Transverse colon (tissue), 4 donors: ENCODE data around the gene MPST. TPM values are rescaled to one million over a fixed set of nuclear protein-coding genes. Genes with fewer than 3 reads are reported as not detected.

ENCODE experiments used
- DNase-seq: peaks from one replicate; pipeline ENCODE4 v3.0.0-alpha.2; 2019
- H3K27ac ChIP-seq, 4 donors: fragments of 200-600 bp; sonication (generic); 2 replicates each; pipeline ENCODE4 v1.5.1; 2016 to 2018; ENCODE audit warnings: inconsistent platforms in 4 of 4
- H3K27me3 ChIP-seq: fragments of 200-600 bp; sonication (generic); 2 replicates; pipeline ENCODE4 v1.5.1; 2017; ENCODE audit warnings: inconsistent platforms
- H3K36me3 ChIP-seq, 4 donors: fragments of 200-600 bp; sonication (generic); 2 replicates each; pipeline ENCODE4 v1.5.1; 2017 to 2019; ENCODE audit warnings: inconsistent platforms in 4 of 4
- H3K4me1 ChIP-seq, 4 donors: fragments of 200-600 bp; sonication (generic); 2 replicates each; pipeline ENCODE4 v1.5.1; 2017 to 2020; ENCODE audit warnings: inconsistent platforms in 4 of 4
- H3K4me3 ChIP-seq, 4 donors: fragments of 200-600 bp; sonication (generic); 1 replicate in 1 of 4; 2 replicates in 3 of 4; pipeline versions ENCODE4 v1.5.1 to v1.6.1; 2017 to 2019; ENCODE audit warnings: inconsistent platforms in 4 of 4
- H3K9me3 ChIP-seq, 2 donors: fragments of 200-600 bp; sonication (generic); 2 replicates each; pipeline ENCODE4 v1.5.1; 2017 to 2019; ENCODE audit warnings: inconsistent platforms in 2 of 2
- EP300 ChIP-seq: sonication (generic); formaldehyde crosslinking; IDR thresholded peaks from one replicate; pipeline ENCODE4 v1.6.1; 2017; ENCODE audit warnings: antibody characterized with exemption, low read depth
- POLR2A ChIP-seq: fragments of 450-650 bp; IDR thresholded peaks from one replicate; pipeline ENCODE4 v1.6.1; 2016; ENCODE audit warnings: antibody characterized with exemption, mild to moderate bottlenecking, moderate library complexity
- POLR2AphosphoS5 ChIP-seq, 3 donors: sonication (generic); formaldehyde crosslinking; IDR thresholded peaks; one replicate each; pipeline ENCODE4 v1.6.1; 2016; ENCODE audit warnings: antibody characterized with exemption in 3 of 3
- WGBS, 2 donors: methylation state at CpG; one replicate each; pipeline ENCODE4 v1.1.5; 2018; ENCODE audit warnings: low coverage in 1 of 2; 5-methylcytosine and 5-hydroxymethylcytosine counted together
- in situ Hi-C, 4 donors: fragments of 200-750 bp; cut with MboI; loops; one replicate each; pipeline versions ENCODE4 v1.15.0 to v1.15.1; 2017; ENCODE audit warnings: low sequenced_read_pairs in 3 of 4, low pct_ligation_motif_present in 1 of 4, low pct_unique_long_range_greater_than_20kb in 1 of 4
- intact Hi-C: fragments of 100-400 bp; cut with DNase I; formaldehyde crosslinking; loops from one replicate; pipeline ENCODE4 v1.15.1; 2023; ENCODE audit warnings: low total_unique reads
- total RNA-seq, 4 donors: library from RNA; depleted of rRNA; stranded (reverse); fragments of >200 nt; gene quantifications; one replicate each; pipeline ENCODE4 v1.1.0, GENCODE V29; 2016
- TF ChIP-seq, protein P1 (sequence below), 5 experiments: fragments of 200-600 bp in 3 of 5; fragments of 450-650 bp in 2 of 5; sonication (generic) in 3 of 5; IDR thresholded peaks; 1 replicate in 2 of 5; 2 replicates in 3 of 5; pipeline ENCODE4 v1.5.1; 2016 to 2017; ENCODE audit warnings: antibody characterized with exemption in 5 of 5, inconsistent platforms in 3 of 5, mild to moderate bottlenecking in 2 of 5, moderate library complexity in 1 of 5

Gene MPST
- total RNA-seq, 4 donors from 2014 or later = 407 to 964 (median 541) TPM

DNA sequence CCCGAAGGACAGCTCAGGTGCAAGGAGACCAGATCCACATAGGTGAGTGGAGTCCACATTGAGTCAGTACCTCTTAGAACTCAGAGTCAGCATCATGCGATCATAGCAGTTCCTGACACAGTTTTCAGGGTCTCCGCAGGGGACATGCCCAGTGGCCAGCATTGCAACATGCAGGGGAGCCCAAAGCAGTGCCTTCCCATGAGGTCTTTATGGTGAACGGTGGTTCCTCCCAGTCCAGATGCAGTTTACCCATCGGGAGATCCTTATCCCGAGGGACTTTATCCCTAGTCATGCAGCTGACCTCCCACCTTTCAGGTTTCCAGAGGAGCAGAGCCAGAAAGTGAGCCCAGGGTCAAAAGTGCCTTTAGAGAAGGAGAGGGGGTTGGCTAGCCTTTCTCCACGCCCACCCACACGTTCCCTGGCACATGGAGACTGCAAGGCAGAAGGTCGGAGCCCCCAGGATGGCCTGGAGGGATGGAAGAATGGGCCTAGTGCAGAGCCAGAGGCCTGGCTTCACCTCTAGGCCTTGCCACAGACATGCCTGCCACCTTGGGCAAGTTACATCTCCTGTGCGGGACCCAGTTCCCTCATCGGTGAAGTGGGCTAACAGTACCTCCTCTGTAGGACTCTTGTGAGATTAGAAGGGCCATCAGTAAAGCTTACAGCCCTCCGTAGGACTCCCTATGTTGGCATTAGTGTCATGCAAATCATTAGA, 38.4 kb downstream of the MPST start:
- no peak for TF ChIP-seq EP300
- Histone ChIP-seq H3K4me1 (peaks cover 7 to 19% (median 16%) of the 10 kb centered on the region in 4 donors), H3K9me3 (no peaks in the 10 kb centered on the region), H3K27ac (no peak overlapping the region), H3K27me3 (no peaks in the 10 kb centered on the region), H3K36me3 (peaks cover 0 to 6% (median 0%) of the 10 kb centered on the region in 4 donors), H3K4me3 (no peak overlapping the region)
- WGBS, 2 donors = 88 to 90% methylated on average over 2 to 12 of the region's 12 CpGs
- in situ Hi-C loops (no loop called here), intact Hi-C loops (no loop called here)
- no peak for DNase-seq

DNA sequence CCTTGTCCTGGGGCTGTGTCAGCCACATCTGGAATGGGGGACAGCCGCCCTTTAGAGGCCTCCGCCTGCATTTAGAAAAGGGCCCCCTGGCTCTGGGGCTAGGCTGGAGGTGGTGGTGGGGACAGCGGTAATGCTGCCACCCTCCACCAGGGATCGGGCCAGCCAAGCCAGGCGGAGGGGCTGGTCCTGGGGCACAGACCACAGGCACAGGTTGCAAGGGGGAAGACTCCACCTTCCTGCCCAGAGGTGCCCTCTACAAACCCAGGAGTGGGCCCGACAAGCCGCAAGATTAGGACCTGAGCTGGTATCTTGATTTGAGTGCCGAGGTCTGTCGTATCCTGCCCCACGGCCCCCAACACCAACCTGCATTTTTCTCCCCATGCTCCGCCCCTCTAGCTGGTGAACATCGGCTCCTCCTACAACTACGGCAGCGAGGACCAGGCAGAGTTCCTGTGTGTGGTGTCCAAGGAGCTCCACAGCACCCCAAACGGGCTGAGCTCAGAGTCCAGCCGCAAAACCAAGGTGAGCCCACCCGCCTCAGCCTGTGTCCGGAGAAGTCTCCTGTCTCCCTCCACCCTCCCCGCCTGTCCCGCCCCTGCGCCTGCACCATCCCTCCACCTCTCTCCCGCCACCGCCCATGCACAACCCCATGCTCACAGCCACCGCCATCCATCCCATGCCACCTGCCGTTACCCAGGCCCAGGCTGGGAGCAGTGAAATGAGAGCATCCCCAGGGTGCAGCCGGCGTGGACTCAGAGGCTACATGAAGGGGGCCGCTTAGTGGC, 39.6 kb downstream of the MPST start:
- WGBS, 2 donors = 94% methylated on average over 26 of the region's 28 CpGs; no CpG with 5 or more reads in 1 of the 2 donors
- H3K27ac ChIP-seq = no peak overlapping the region
- H3K4me1 ChIP-seq = peaks cover 0 to 12% (median 5%) of the 10 kb centered on the region in 4 donors
- intact Hi-C loops (no loop called here), in situ Hi-C loops (no loop called here)
- no peaks in the 10 kb centered on the region for H3K9me3 ChIP-seq
- H3K4me3 ChIP-seq = no peak overlapping the region
- no peaks in the 10 kb centered on the region for H3K27me3 ChIP-seq
- TF ChIP-seq, protein P1, sequence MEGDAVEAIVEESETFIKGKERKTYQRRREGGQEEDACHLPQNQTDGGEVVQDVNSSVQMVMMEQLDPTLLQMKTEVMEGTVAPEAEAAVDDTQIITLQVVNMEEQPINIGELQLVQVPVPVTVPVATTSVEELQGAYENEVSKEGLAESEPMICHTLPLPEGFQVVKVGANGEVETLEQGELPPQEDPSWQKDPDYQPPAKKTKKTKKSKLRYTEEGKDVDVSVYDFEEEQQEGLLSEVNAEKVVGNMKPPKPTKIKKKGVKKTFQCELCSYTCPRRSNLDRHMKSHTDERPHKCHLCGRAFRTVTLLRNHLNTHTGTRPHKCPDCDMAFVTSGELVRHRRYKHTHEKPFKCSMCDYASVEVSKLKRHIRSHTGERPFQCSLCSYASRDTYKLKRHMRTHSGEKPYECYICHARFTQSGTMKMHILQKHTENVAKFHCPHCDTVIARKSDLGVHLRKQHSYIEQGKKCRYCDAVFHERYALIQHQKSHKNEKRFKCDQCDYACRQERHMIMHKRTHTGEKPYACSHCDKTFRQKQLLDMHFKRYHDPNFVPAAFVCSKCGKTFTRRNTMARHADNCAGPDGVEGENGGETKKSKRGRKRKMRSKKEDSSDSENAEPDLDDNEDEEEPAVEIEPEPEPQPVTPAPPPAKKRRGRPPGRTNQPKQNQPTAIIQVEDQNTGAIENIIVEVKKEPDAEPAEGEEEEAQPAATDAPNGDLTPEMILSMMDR (IDR thresholded peaks at IDR 0.05) = no peak
- TF ChIP-seq POLR2AphosphoS5 (IDR thresholded peaks at IDR 0.05) (no peak), EP300 (no peak), POLR2A (no peak)
- DNase-seq = no peak
- peaks cover 0 to 6% (median 0%) of the 10 kb centered on the region in 4 donors for H3K36me3 ChIP-seq

GRCh38 chr22:37059876-37060449, 40.4 kb downstream of the MPST start:
- 89% methylated on average over 9 of the region's 9 CpGs; no CpG with 5 or more reads in 1 of the 2 donors for WGBS, 2 donors
- Histone ChIP-seq H3K4me3 (no peak overlapping the region), H3K36me3 (peaks cover 0 to 6% (median 0%) of the 10 kb centered on the region in 4 donors), H3K4me1 (peaks cover 0 to 7% (median 0%) of the 10 kb centered on the region in 4 donors), H3K9me3 (no peaks in the 10 kb centered on the region), H3K27ac (no peak overlapping the region), H3K27me3 (no peaks in the 10 kb centered on the region)
- intact Hi-C loops = no loop called here
- no peak for DNase-seq
- in situ Hi-C loops = no loop called here
- TF ChIP-seq POLR2AphosphoS5 (IDR thresholded peaks at IDR 0.05) (no peak), EP300 (no peak), POLR2A (no peak)
- TF ChIP-seq, protein P1 (IDR thresholded peaks at IDR 0.05) = no peak

DNA sequence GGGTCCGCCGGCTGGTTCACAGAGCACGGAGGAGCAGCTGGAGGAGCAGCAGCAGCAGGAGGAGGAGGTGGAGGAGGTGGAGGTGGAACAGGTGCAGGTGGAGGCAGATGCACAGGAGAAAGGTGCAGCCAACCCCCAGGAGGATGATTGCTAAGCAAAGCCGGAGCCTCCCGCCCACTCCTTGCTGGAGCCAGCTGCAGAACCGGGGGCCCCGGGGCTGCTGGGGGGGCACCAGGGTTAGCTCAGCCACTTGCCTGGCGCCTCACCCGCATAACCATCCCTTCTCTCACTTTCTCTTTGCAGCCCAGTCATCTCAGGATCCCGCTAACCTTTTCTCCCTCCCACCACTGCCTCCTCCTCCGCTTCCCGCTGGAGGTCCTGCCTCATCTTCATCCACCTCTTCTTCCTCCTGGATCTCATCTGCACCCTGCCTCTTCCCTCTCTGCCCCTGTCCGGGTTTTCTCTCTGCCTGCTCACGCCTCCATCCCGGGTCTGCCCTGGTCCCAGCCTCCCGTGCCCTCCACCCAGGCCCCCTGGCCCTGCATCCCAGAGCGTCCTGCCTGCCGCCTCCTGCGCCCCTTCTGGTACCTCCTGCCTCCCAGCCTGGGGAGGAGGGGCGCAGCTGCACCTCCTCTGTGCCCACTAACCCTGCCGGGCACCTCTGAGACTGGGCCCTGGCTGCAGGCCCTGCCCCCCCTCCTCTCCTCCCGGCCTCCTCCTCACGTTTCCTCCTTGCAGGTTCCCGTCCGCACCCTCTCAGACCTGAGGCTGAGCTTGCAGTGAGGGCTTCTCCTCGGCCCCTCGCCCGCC, 41.5 kb downstream of the MPST start:
- intact Hi-C loops = no loop called here

More for the DNA sequence above, 41.5 kb downstream of the MPST start:
- no peak for DNase-seq
- no peaks in the 10 kb centered on the region for H3K27me3 ChIP-seq
- TF ChIP-seq, protein P1 (IDR thresholded peaks at IDR 0.05) = no peak
- TF ChIP-seq EP300 (no peak), POLR2A (no peak), POLR2AphosphoS5 (IDR thresholded peaks at IDR 0.05) (no peak)
- peaks cover 0 to 6% (median 0%) of the 10 kb centered on the region in 4 donors for H3K36me3 ChIP-seq
- H3K4me3 ChIP-seq = no peak overlapping the region
- H3K27ac ChIP-seq = no peak overlapping the region
- H3K4me1 ChIP-seq = peaks cover 0 to 7% (median 0%) of the 10 kb centered on the region in 4 donors
- H3K9me3 ChIP-seq = no peaks in the 10 kb centered on the region
- WGBS, 2 donors = 74 to 76% methylated on average over 7 to 28 of the region's 28 CpGs
- in situ Hi-C loops = no loop called here
